Upper lobe of left lung (tissue), 4 donors: ENCODE measurements around the gene RPA1.

Experiments used
- CTCF ChIP-seq, 6 experiments: fragments of 450-650 bp in 4 of 6; fragments of 200-600 bp in 2 of 6; sonication (generic) in 2 of 6; IDR thresholded peaks; one replicate each; pipeline ENCODE4 v1.5.1; 2016 to 2019; ENCODE audit warnings: antibody characterized with exemption in 6 of 6
- EP300 ChIP-seq, 4 donors: sonication (generic); formaldehyde crosslinking; IDR thresholded peaks; one replicate each; pipeline ENCODE4 v1.5.1; 2017; ENCODE audit warnings: antibody characterized with exemption in 4 of 4, control low read depth in 2 of 4
- POLR2A ChIP-seq, 4 donors: fragments of 450-650 bp; IDR thresholded peaks; one replicate each; pipeline ENCODE4 v1.5.1; 2016 to 2017; ENCODE audit warnings: antibody characterized with exemption in 4 of 4, mild to moderate bottlenecking in 2 of 4
- POLR2AphosphoS5 ChIP-seq, 2 donors: sonication (generic); formaldehyde crosslinking; IDR thresholded peaks; one replicate each; pipeline ENCODE4 v1.5.1; 2017; ENCODE audit warnings: antibody characterized with exemption in 2 of 2

- TF ChIP-seq EP300 (IDR thresholded peaks at IDR 0.05) (no peak), CTCF (IDR thresholded peaks at IDR 0.05) (no peak), POLR2AphosphoS5 (IDR thresholded peaks at IDR 0.05) (no peak), POLR2A (IDR thresholded peaks at IDR 0.05) (no peak)
These were observed 67.4 kb downstream of the RPA1 start for GRCh38 chr17:1897105-1897656.
